ENCODE measurements around the gene IPPK. TPM values are rescaled to one million over a fixed set of nuclear protein-coding genes. Genes with fewer than 3 reads are reported as not detected.
A peak's percentile ranks its signal among the peaks of the same experiment; 100 is the strongest.

IPPK gene
- total RNA-seq, 4 donors from 2014 or later = 6.3 to 15.7 (median 10.1) TPM

- TF ChIP-seq CTCF (IDR thresholded peaks at IDR 0.05) (no peak), POLR2A (IDR thresholded peaks at IDR 0.05) (no peak)
- Histone ChIP-seq H3K4me3 (no peak overlapping the region), H3K36me3 (peaks cover 0 to 23% (median 0%) of the 10 kb centered on the region in 3 donors), H3K9me3 (no peaks in the 10 kb centered on the region), H3K4me1 (peaks cover 0 to 8% (median 0%) of the 10 kb centered on the region in 4 donors), H3K27me3 (no peaks in the 10 kb centered on the region), H3K27ac (no peak overlapping the region)
- DNase-seq = no peak
Observed at GRCh38 chr9:92619601-92620300, 50.2 kb downstream of the IPPK start.

GRCh38 chr9:92618633-92619225, 51.2 kb downstream of the IPPK start:
- DNase-seq = no peak
- TF ChIP-seq CTCF (IDR thresholded peaks at IDR 0.05) (no peak), POLR2A (IDR thresholded peaks at IDR 0.05) (no peak)
- Histone ChIP-seq H3K9me3 (no peaks in the 10 kb centered on the region), H3K27me3 (no peaks in the 10 kb centered on the region), H3K4me3 (no peak overlapping the region), H3K27ac (peak overlapping the region in 1 of 4 donors; percentile 74), H3K36me3 (peaks cover 0 to 17% (median 0%) of the 10 kb centered on the region in 3 donors), H3K4me1 (peaks cover 0 to 8% (median 0%) of the 10 kb centered on the region in 4 donors)

- Histone ChIP-seq H3K9me3 (no peaks in the 10 kb centered on the region), H3K27me3 (no peaks in the 10 kb centered on the region), H3K27ac (peak overlapping the region in 2 of 4 donors; percentile 74 to 80), H3K4me1 (peaks cover 0 to 8% (median 0%) of the 10 kb centered on the region in 4 donors), H3K36me3 (peaks cover 0 to 20% (median 0%) of the 10 kb centered on the region in 3 donors), H3K4me3 (no peak overlapping the region)
- TF ChIP-seq POLR2A (IDR thresholded peaks at IDR 0.05) = no peak
- no peak for TF ChIP-seq CTCF (IDR thresholded peaks at IDR 0.05)
- DNase-seq = no peak
Observed at GRCh38 chr9:92617951-92618510, 51.9 kb downstream of the IPPK start.

GRCh38 chr9:92617195-92617813, 52.6 kb downstream of the IPPK start:
- H3K36me3 ChIP-seq = peaks cover 0 to 22% (median 0%) of the 10 kb centered on the region in 3 donors
- peak overlapping the region; percentile 24 to 80 (median 54) for H3K27ac ChIP-seq
- H3K9me3 ChIP-seq = no peaks in the 10 kb centered on the region
- DNase-seq = peak in 1 of 3 donors; percentile 1
- no peak for TF ChIP-seq CTCF (IDR thresholded peaks at IDR 0.05)
- no peak for TF ChIP-seq POLR2A (IDR thresholded peaks at IDR 0.05)
- H3K27me3 ChIP-seq = no peaks in the 10 kb centered on the region
- H3K4me1 ChIP-seq = peaks cover 0 to 8% (median 0%) of the 10 kb centered on the region in 4 donors
- no peak overlapping the region for H3K4me3 ChIP-seq

GRCh38 chr9:92616655-92617111, 53.2 kb downstream of the IPPK start:
- H3K4me1 ChIP-seq = peaks cover 0 to 8% (median 0%) of the 10 kb centered on the region in 4 donors
- peak overlapping the region; percentile 25 to 80 (median 54) for H3K27ac ChIP-seq
- no peak overlapping the region for H3K4me3 ChIP-seq
- no peaks in the 10 kb centered on the region for H3K27me3 ChIP-seq
- TF ChIP-seq CTCF (IDR thresholded peaks at IDR 0.05) = no peak
- TF ChIP-seq POLR2A (IDR thresholded peaks at IDR 0.05) = no peak
- H3K9me3 ChIP-seq = no peaks in the 10 kb centered on the region
- peaks cover 0 to 28% (median 0%) of the 10 kb centered on the region in 3 donors for H3K36me3 ChIP-seq
- DNase-seq = peak in 1 of 3 donors; percentile 58

Data from Peyer's patch (tissue), 4 donors.